Peyer's patch (tissue), 4 donors: ENCODE data around the gene TNFSF12.

ENCODE experiments used
- POLR2A ChIP-seq, 2 donors: fragments of 450-650 bp; IDR thresholded peaks; one replicate each; pipeline ENCODE4 v1.5.1; 2017; ENCODE audit warnings: antibody characterized with exemption in 2 of 2, mild to moderate bottlenecking in 2 of 2, moderate library complexity in 2 of 2
- TF ChIP-seq, protein P1 (sequence below), 6 experiments: fragments of 450-650 bp in 4 of 6; fragments of 200-600 bp in 2 of 6; sonication (generic) in 1 of 6; IDR thresholded peaks; one replicate each; pipeline ENCODE4 v1.5.1; 2017 to 2019; ENCODE audit warnings: antibody characterized with exemption in 6 of 6, mild to moderate bottlenecking in 3 of 6, moderate library complexity in 1 of 6

DNA sequence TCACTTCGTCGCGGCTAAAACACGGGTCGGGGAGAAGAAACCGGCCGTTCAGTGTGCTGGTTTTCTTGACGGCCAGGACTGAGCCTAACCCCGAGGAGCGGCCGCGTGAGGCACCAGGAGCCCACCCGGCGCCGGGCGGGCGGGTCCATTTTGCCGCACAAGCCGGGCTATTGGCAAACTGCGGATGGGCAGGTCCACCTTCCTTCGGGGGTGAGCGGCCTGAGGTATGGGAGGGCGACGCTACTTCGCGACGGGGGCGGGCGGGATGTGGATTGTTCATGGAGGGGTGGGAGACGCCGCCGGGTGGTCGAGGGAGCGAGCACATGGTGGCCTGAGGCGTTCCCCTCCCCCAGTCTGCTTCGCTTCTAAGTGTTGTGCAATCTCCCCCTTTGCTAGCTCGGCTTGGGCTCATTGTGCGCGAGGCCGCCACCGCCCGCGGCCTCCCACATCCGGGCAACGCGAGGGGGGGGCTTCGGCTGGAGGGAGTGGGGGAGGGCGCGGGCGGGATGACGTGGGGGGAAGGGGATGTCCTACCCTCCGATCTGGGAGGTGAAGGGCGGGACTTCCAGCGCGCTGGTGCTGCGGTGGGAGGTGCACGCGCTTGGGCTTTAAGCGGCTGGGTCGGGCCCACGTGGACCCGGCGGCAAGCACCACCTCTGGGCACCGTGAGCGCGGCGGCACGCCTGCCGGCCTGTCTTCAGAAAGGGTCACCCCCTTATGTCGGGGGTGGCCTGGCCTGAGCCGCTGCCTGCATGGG is 24.6 kb downstream of the TNFSF12 start:
- TF ChIP-seq, protein P1, sequence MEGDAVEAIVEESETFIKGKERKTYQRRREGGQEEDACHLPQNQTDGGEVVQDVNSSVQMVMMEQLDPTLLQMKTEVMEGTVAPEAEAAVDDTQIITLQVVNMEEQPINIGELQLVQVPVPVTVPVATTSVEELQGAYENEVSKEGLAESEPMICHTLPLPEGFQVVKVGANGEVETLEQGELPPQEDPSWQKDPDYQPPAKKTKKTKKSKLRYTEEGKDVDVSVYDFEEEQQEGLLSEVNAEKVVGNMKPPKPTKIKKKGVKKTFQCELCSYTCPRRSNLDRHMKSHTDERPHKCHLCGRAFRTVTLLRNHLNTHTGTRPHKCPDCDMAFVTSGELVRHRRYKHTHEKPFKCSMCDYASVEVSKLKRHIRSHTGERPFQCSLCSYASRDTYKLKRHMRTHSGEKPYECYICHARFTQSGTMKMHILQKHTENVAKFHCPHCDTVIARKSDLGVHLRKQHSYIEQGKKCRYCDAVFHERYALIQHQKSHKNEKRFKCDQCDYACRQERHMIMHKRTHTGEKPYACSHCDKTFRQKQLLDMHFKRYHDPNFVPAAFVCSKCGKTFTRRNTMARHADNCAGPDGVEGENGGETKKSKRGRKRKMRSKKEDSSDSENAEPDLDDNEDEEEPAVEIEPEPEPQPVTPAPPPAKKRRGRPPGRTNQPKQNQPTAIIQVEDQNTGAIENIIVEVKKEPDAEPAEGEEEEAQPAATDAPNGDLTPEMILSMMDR (IDR thresholded peaks at IDR 0.05), result no peak
- TF ChIP-seq POLR2A (IDR thresholded peaks at IDR 0.05), result peak in 1 of 2 donors; percentile 53
